MV-4-11 (cell line): ENCODE data around the gene LAMP2.
"Not testable (repeated sequence)": the region's sequence is repeated elsewhere in the genome, so short reads cannot be mapped to it uniquely, and the experiment has no call there.

Experiments
- DNase-seq: peaks from one replicate; lab custom pipeline; 2025; lab: John Stamatoyannopoulos, UW

LAMP2 gene

GRCh38 chrX:120468825-120469525, at the start of gene LAMP2:
LAMP2 (minus strand) TSS chrX:120469296; CDS start chrX:120469169, 127 bp downstream.
- DNase-seq, result peak; percentile 85

- DNase-seq, result no peak
Measured at GRCh38 chrX:120517936-120518335, 48.8 kb upstream of the LAMP2 start.

GRCh38 chrX:120514236-120514635, 45.1 kb upstream of the LAMP2 start:
- DNase-seq, result peak; percentile 16

- DNase-seq, result no peak
Measured at GRCh38 chrX:120512627-120513026, 43.5 kb upstream of the LAMP2 start.

- DNase-seq, result no peak
Measured at GRCh38 chrX:120512222-120512621, 43.1 kb upstream of the LAMP2 start.

- no peak for DNase-seq
Measured at GRCh38 chrX:120504569-120504968, 35.5 kb upstream of the LAMP2 start.

- no peak for DNase-seq
Measured at GRCh38 chrX:120499301-120500072, 30.4 kb upstream of the LAMP2 start.

GRCh38 chrX:120490119-120490518, 21.0 kb upstream of the LAMP2 start:
- DNase-seq, result not testable (repeated sequence)

GRCh38 chrX:120486786-120487185, 17.7 kb upstream of the LAMP2 start:
- DNase-seq, result peak; percentile 48

GRCh38 chrX:120485638-120486520, 16.8 kb upstream of the LAMP2 start:
- DNase-seq, result peak; percentile 92

- no peak for DNase-seq
Measured at GRCh38 chrX:120485315-120485637, 16.2 kb upstream of the LAMP2 start.

GRCh38 chrX:120477453-120477852, 8.4 kb upstream of the LAMP2 start:
- DNase-seq, result no peak

GRCh38 chrX:120476714-120477113, 7.6 kb upstream of the LAMP2 start:
- DNase-seq, result no peak

GRCh38 chrX:120475447-120475846, 6.4 kb upstream of the LAMP2 start:
- peak; percentile 1 for DNase-seq

GRCh38 chrX:120474085-120474484, 5.0 kb upstream of the LAMP2 start:
- DNase-seq, result no peak

GRCh38 chrX:120469657-120470056, 561 bp upstream of the LAMP2 start:
- DNase-seq, result not testable (repeated sequence)

- DNase-seq, result no peak
Measured at GRCh38 chrX:120468479-120468824, 644 bp downstream of the LAMP2 start.

- peak; percentile 35 for DNase-seq
Measured at GRCh38 chrX:120468071-120468470, 1.0 kb downstream of the LAMP2 start.

GRCh38 chrX:120464411-120464810, 4.7 kb downstream of the LAMP2 start:
- DNase-seq, result peak; percentile 4

- peak; percentile 28 for DNase-seq
Measured at GRCh38 chrX:120463241-120463640, 5.9 kb downstream of the LAMP2 start.

GRCh38 chrX:120462370-120462769, 6.7 kb downstream of the LAMP2 start:
- DNase-seq, result peak; percentile 7

- no peak for DNase-seq
Measured at GRCh38 chrX:120459309-120459708, 9.8 kb downstream of the LAMP2 start.

GRCh38 chrX:120457766-120458180, 11.3 kb downstream of the LAMP2 start:
- peak; percentile 73 for DNase-seq
